GM10248 (cell line): ENCODE data around the gene TKT.
"Not testable (repeated sequence)": the region's sequence is repeated elsewhere in the genome, so short reads cannot be mapped to it uniquely, and the experiment has no call there.

Experiments used
- CTCF ChIA-PET: fragments of 300-600 bp; sonication (Branson Sonifier 250); formaldehyde crosslinking; extraction: SDS; loops from one replicate; lab custom pipeline; 2021; ENCODE audit warnings: antibody characterized with exemption; lab: Yijun Ruan, JAX
- POLR2A ChIA-PET: fragments of 350-650 bp; sonication (Branson Sonifier 250); formaldehyde crosslinking; extraction: SDS; loops from one replicate; lab custom pipeline; 2020; ENCODE audit warnings: antibody characterized with exemption; lab: Yijun Ruan, JAX
- DNase-seq: peaks from one replicate; pipeline ENCODE4 v3.0.0; 2012; ENCODE audit errors: extremely low spot score
- CTCF ChIP-seq: IDR thresholded peaks from 2 replicates; pipeline ENCODE4 v1.5.1; 2012; ENCODE audit warnings: mild to moderate bottlenecking, low read depth; ENCODE audit errors: extremely low read depth, missing control alignments, control extremely low read depth

TKT gene

GRCh38 chr3:53256704-53257055, 858 bp upstream of the TKT start:
- POLR2A ChIA-PET: no interaction called here
- CTCF ChIA-PET: no interaction called here
- no peak for TF ChIP-seq CTCF
- DNase-seq: no peak

- DNase-seq: peak; percentile 65
- no peak for TF ChIP-seq CTCF
- ChIA-PET POLR2A (no interaction called here), CTCF (no interaction called here)
Observed at GRCh38 chr3:53255423-53255774, 423 bp downstream of the TKT start.

GRCh38 chr3:53254509-53255422, 1.1 kb downstream of the TKT start:
- peak; percentile 80 for DNase-seq
- ChIA-PET POLR2A (interaction anchor here (1.2 kb wide), 1 partner anchor 10 kb away, joined by 3 read pairs; no protein-coding TSS in a partner anchor), CTCF (no interaction called here)
- TF ChIP-seq CTCF: no peak

GRCh38 chr3:53253707-53254508, 1.9 kb downstream of the TKT start:
- ChIA-PET POLR2A (interaction anchor here (0.7 to 1.2 kb wide), 2 partner anchors 10 to 161 kb away, joined by 3 read pairs; no protein-coding TSS in a partner anchor), CTCF (interaction anchor here (0.9 to 1.4 kb wide), 4 partner anchors 10 to 58 kb away, joined by 3 read pairs; no protein-coding TSS in a partner anchor)
- TF ChIP-seq CTCF: no peak
- no peak for DNase-seq

GRCh38 chr3:53252947-53253322, 2.9 kb downstream of the TKT start:
- POLR2A ChIA-PET: interaction anchor here (0.7 kb wide), 1 partner anchor 160 kb away, joined by 3 read pairs; no protein-coding TSS in a partner anchor
- not testable (repeated sequence) for DNase-seq
- CTCF ChIA-PET: interaction anchor here (1.0 to 1.4 kb wide), 3 partner anchors 11 to 59 kb away, joined by 3 read pairs; no protein-coding TSS in a partner anchor

- no peak for DNase-seq
- CTCF ChIA-PET: interaction anchor here (0.8 to 1.6 kb wide), 5 partner anchors 19 to 118 kb away, joined by 3 to 4 read pairs (median 3); no protein-coding TSS in a partner anchor
Observed at GRCh38 chr3:53252096-53252946, 3.5 kb downstream of the TKT start.

More at GRCh38 chr3:53252096-53252946, 3.5 kb downstream of the TKT start:
- TF ChIP-seq CTCF: no peak
- POLR2A ChIA-PET: interaction anchor here (0.5 kb wide), 2 partner anchors 38 to 287 kb away, joined by 3 to 9 read pairs; no protein-coding TSS in a partner anchor
